ENCODE results near the gene ROPN1L.

Gene ROPN1L

DNA sequence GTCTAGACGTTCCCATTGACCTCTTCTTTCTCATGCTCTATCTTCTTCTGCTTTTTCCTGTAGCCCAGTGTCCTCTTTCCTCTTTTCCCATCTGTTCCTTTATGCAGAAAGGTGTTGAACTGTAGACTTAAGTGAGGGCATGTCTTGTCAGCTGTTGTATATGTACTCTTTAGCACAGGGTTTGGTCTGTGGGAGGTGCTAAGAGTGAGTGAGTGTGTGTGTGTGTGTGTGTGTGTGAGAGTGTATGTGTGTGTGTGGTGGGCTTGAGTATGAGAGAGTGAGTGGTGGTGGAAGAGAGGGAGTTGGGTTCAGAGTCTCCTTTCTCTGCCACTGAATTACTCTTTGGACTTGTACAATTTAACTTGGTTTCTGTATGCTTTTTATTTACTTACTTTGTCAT is 10.3 kb upstream of the ROPN1L start:
- no peak for DNase-seq

DNA sequence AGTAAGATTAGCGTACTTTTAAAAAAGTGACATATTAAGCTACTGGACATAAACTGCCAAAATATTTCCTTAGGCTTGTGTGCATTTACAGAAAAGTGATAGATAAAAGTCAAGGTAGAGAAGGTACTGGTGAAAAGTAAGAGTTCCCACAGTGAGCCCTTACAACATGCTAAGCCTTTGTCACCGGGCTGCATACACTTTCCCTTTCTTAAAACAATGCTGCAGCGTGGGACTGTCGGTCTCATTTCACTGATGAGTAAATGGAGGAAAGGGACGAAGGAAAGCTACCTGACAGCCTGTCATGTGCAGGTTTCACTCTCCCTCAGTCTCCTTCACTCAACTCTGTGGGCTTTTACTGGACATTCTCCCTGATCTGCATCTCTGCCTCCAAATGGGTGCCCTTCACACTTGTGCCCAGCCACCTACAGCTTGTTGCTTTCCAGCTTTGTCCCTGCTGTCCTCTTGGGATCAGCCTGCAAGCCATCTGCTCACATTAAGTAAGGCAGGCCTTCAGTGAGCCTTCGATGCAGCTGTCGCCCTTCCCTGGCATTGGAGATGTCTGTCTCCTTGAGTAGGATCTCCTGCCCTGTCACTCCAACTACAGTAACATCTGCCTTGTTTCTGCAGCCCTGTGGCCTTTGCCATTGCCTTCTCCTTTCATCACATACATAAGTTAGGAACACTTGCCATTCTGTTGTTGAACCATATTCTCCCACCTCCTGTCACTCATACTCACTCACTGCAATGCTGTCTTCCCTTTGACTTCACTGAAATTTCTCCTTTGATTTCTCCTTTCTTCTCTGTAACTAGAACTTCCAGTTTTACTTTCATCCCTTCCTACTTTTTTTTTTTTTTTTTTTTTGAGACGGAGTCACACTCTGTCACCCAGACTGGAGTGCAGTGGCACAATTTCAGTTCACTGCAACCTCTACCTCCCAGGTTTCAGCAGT is 9.3 kb upstream of the ROPN1L start:
- DNase-seq, result no peak

DNA sequence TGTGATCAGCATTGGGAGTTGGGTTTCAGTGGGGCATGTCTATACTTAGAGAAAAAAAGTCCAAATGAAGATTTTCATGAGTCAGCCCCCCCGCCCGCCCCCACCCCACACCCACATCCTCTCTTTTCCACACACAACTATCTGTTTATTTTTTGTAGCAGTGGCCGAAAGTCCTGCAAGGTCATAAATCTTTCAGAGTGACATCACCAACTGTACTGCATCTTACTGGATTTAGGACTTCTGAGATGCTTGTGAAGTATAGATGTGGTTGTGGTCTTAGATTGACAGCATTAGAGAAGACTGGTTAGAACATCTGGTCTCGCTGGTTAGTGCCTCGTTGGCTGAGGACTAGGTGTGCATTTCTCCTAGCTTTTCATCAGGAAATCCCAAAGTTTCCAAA is 7.3 kb upstream of the ROPN1L start:
- no peak for DNase-seq

DNA sequence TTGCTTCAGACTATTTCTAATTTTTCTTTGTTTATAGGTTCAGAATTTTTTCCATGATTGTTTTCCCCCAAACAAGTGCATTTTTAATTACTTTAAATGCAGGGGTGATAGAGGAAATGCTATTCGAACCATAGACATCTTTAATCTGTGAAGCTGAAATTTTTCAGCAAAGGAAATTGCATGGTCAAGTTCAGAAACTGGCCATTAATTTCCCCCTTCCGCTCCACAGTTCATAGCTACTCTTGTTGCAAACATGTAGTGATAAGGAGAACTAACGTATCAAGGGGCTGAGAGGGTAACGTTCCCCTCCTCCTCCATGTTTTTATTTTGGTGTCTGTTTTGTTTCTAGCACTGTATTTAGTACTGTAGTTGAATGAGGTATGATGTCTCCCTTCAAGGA is 3.4 kb upstream of the ROPN1L start:
- DNase-seq, result no peak

DNA sequence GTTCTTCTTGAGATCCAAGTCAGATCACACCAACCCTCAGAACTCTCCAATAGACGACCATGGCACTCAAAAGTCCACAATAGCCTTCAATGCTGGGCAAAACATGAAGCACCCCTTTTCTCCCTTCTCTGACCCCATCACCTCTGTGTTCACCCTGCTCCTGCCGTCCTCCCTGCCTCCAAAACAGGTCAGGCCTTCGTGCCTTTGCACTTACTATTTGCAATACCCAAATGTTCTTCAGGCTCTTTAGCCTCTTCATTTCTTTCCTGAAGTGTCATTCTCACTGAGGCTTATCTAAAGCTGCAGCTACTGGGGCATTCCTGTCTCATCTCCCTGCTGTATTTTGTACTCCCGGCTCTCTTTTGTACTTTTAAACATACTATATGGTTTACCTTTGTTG is 2.0 kb upstream of the ROPN1L start:
- DNase-seq, result no peak

DNA sequence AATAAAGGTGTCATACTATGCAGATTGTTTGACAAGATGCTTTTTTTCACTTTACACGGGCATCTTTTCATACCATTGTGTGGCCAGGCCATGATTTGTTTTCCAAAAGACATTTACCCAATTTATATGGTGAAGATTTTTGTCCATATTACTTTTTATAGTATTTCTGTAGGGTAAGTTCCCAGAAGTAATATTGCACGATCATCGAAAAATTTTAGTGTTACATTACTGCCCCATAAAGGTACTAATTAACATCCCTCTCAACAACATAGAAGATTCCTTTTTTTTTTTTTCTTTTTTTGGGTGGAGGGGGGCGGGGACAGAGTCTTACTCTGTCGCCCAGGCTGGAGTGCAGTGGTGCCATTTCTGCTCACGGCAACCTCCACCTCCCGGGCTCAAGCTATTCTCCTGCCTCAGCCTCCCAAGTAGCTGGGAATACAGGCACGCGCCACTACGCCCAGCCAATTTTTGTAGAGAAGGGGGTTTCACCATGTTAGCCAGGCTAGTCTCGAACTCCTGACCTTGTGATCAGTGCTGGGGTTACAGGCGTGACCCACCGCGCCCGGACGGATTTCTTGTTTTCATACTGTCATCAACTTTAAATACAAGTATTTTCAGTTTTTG is 1.2 kb upstream of the ROPN1L start:
- no peak for DNase-seq

DNA sequence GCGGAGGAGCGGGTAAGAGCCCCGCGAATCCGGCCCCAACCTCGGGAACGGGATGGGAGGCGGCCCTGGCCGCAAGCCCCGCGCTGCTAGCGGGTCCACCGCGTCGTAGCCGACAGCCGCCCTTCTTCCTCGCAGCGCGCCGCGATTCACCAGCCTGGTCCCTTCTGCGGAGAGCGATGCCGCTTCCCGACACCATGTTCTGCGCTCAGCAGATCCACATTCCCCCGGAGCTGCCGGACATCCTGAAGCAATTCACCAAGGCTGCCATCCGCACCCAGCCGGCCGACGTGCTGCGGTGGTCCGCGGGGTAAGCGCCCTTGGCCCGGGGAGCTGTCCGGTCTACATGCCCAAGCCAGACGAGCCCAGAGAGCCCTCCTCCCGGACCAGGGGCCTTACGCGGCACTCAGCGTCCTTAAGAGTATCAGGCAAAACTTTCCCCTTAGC is 335 bp downstream of the ROPN1L start:
- no peak for DNase-seq

DNA sequence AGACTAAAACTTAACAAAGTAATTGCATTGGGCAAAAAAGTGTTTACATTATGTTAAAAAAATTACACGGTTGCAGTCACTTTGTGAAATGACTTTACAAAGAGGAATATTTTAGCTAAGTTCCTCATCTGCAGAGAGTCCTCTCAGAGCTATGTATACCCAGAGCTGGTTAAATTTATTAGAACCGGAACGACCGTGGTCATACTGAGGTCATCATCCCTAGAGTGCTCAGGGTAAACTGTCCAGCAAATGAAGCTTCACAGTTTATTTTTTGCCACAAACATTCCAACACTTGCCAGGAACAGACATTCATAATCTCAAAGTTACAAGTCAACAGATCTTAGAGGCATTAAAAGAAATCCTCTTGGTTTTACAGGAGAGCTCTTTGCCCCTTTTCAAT is 897 bp downstream of the ROPN1L start:
- no peak for DNase-seq

DNA sequence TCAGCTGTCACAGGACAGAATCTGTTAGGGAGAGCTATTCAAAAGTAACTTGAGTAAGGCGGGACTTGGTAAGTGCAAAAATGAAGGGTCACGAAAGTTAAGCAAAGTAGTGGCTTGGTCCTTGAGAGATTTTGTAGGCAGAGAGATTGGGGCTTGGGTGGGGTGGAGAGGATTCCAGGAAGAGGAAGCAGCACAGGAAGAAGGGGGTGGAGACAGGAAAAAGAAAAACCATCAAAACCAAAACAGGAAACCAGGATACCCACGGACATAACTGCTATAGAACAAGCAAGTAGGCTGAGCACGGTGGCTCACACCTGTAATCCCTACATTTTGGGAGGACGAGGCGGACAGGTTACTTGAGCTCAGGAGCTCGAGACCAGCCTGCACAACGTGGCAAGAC is 3.7 kb downstream of the ROPN1L start:
- no peak for DNase-seq

DNA sequence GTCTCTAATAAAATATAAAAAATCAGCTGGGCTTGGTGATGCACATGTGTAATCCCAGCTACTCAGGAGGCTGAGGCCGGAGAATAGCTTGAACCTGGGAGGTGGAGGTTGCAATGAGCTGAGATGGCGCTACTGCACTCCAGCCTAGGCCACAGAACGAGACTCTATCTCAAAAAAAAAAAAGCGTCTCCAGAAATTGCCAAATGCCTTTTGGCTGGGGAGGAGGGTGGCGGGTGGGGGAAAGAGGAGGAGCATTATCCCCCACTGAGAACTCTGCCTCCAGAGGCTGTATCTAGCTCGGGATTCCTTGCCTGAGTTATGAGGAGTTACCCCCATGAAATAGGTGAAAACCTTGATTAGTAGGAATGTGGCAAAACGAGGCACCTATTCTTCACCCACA is 4.8 kb downstream of the ROPN1L start:
- no peak for DNase-seq

DNA sequence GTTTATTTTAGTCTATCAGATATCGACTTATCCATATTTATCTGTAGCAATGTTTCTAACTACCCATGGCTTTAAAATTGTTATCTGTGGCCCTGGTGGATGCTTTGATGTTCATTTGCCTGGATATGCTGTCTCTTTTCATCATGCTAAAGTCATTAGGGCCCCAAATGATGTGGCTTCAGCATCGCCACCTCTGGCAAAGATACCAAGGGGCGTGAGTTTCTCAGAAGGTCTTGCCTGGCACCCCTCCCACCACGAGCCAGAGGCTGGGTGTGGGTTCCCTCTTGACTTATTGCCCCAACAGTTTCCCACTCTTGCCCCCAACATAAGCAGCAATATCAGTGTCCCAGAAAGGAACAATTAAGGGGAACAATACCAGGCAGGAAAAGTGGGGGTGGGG is 5.4 kb downstream of the ROPN1L start:
- DNase-seq, result no peak

DNA sequence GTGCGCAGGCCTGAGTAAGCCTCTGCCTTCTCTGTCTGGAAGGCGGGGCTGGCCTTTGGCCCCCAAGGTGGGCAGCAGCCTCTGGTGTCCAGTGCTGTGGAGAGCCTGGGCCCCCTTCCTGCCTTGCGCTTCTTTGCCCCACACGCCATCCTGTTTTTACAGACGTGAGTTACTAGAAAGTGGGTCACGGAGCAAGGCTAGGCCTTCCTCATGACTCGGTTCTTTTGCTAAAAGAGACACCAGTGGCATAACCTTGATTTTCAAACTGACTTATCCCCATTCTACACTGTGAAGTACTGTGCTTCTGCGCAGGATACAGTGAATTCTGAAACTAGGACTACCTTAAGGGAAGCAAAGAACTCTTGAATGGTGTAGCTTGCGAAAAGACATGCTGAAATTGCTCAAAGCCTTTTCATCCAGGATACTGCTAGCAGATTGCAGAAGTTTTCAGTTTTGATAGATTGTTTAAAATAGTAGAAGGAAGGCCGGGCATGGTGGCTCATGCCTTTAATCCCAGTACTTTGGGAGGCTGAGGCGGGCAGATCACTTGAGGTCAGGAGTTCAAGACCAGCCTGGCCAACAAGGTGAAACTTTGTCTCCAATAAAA is 7.2 kb downstream of the ROPN1L start:
- DNase-seq, result no peak

DNA sequence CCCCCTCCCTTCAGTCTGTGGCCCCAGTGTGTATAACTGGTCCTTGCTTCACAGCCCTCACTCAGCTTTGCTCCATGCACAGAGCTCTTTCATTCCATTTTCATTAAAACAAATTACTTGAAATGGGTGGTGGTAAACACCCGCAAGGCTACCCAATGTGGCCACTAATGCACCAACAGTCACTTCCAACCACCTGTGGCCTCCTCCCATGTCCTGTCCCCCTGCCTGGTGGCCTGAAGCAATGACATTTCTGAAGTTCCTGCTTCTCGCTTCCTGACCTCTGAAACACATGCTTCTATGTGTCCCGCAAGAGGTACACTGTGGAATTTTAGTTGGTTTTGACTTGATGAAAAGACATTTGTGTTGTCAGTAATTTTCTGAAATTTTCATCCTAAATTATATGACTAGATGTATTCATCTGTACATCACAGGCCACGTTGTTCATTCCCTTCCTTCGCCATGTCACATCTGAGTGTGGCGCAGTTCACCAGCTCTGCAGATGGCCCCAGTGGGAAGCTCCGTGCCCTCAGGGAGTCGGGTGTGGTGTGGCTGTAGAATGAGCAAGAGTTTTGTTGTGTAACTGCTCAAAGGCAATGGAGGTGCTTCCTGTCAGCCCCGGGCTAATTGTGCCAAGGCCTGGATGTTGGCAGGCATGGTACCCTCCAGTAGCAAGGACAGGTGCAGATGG is 9.6 kb downstream of the ROPN1L start:
- no peak for DNase-seq

DNA sequence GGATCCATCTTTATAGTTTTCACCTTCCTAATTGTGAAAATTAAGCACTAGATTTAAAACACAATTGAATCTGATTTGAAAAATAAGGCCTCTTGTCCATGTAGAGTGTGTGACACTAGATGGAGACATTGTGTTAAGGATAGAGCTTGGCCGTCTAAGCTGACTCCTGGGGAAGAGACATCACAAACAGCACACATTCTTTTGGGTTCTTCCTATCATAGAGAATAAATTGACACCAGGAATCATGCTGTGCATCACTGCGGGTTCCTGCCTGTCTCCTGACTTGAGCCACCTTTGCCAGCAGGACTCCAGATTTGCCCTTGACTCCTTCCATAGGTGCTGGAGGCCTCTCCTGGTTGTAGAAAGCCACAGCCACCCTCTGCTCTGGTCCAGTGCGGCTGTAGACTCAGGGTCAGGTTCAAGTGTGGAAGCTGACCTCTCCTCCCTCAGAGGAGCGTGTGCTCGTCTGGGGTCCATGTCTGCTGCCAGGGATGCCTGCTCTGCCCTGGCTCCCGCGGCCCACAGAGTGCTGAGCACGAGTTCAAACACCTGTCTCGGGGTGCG is 11.2 kb downstream of the ROPN1L start:
- DNase-seq, result peak; percentile 89

DNA sequence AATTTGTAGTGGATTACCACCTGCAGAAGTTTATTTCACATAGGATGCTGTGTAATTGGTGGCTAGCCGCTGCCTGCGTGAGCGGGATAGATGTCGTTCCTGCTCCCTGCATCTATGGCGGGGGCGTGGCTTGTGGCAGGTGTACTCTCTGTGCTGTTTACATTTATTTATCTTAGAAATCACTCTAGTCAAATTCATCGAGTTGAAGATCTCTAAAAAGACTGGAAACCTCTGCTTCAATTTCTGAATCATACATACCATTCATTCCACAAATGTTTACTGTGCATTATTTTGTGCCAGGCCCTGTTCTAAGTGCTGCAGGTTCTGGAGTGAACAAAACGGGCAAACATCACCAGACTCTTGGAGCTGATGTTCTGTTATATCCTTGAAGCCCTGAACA is 11.9 kb downstream of the ROPN1L start:
- DNase-seq, result peak; percentile 37

DNA sequence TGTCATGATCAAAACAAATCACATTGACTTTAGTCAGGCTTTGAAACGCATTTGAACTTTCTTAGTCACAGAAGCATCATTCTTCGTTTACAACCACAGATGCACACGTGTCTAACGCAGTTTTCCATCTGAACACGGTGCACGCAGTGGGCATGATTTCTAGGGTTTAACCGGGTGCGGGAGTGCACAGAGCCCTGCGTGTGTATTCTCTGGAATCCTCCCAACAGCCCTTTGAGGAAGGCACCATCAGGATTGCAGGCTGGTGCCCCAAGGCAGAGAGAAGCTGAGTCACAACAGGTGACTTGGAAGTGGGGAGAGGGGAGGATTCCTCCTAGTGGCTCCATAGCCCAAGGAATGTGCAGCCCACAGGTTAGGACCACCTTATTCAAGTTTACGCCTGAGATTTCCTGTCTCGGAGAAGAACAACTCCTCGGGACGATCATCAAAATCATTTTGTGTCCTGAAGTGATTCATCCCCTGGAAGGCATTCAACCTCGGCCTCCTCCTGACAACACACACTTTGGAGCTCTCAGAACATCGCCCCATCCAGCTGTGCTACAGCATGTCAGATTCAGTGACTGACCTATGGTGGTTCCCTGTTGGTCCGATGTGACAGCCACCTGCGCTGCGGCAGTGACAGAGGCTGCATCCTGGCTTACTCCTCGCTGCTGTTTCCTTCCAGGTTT is 13.1 kb downstream of the ROPN1L start:
- peak; percentile 35 for DNase-seq

DNA sequence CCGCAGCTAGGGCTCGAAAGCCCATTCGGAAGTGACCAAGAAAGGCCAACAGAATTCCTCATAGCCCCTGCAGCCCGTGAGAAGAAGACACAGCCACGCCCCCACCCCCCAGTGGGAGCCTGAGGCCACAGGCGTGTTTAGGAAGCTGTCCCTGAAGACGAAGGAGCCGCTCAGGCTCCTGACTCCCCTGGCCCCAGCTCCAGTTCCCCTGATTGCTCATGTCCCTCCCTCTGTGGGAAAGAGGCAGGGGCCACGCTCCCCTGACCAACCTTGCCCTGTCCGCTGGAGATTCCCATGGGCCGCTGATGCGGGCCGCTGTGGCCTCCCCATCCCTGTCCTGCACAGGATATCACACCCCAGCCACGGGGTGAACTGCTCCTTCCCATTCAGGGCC is 13.6 kb downstream of the ROPN1L start:
- no peak for DNase-seq

DNA sequence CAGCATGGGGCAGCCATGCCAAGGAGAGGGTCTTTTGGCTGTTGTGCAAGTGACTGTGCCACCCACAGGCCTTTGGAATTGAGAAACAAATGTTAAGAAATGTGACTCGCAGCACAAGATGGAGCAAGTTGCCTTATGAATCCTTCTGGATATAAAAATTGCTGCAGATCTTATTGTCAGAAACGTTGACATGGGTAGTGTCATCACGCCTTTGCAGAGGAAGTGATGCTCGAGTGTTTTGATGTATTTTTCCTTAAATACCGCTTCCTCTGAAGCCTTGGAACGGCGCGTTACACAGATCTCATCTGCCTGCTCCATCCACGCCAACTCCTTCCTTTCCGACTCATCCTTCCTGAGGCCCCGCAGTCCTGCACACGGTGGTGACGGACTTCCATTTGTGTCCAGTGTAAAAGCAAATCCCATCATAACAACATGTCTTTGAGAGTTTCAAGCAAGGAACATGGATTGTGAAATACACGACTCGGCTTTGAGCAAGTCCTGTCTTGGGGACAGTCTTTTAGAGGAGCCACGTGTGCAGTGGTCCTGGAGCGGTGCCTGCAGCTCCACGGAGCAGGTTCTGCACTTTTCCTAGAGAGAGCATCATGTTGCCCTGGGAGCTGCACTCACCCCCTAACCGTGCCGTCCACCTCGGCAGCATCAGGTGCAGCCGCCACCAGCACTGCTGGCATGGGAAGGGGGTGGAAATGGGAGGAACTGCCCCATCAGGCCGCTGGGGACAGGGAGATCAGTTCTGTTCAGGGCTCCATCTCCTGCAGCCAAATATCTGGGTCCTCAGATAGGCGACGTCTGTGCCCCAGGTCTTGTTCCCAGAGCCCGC is 15.1 kb downstream of the ROPN1L start:
- no peak for DNase-seq

DNA sequence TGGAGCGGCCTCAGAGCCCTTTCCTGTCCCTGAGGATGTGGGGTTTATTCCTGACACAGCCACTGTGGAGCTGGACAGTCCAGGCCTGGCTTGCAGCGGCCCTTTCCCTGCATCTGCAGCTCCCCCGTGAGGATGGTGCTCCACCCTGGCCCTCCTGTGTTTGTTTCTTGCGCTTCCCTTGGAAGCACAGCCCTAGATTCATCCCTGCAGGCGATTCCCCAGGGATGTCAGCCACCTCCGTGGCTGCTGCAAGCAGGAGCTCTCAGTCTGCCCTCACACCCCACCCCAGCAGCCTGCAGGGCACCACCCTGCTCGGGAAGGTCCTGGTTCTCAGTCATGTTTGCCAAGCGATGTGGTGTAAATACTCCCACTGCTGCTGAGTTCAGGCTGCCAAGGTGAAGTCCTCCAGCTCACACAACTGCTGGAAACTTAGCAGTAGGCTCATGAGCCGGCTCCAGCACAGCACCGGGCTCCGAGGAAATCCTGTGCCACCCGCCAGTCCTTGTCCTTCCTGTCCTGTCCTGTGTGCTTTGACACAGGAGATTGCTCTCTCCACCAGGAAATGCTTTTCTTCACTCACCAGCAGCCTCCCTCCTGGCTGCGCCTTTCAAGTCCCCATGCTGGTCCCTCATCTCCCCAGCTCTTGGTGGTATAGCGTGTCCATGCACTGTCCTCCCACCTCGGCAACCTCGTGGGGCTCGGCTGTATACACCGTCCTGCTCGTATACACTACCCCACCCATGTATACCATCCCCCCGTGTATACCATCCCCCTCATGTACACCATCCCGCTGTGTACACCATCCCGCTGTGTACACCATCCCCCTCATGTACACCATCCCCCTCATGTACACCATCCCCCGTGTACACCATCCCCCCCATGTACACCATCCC is 16.2 kb downstream of the ROPN1L start:
- DNase-seq, result peak; percentile 23
